Measurements from ENCODE around the gene EOLA2. TPM values are rescaled to one million over a fixed set of nuclear protein-coding genes. Genes with fewer than 3 reads are reported as not detected.
"Not testable (repeated sequence)": the region's sequence is repeated elsewhere in the genome, so short reads cannot be mapped to it uniquely, and the experiment has no call there.

Gene EOLA2
- 10 to 100 TPM; 40.8 to 41.5 TPM for total RNA-seq

- H3K36me3 Mint-ChIP-seq, result peaks cover 2% of the 10 kb centered on the region
- H3K9me3 Mint-ChIP-seq, result no peaks in the 10 kb centered on the region
- peaks cover 2% of the 10 kb centered on the region for H3K4me1 Mint-ChIP-seq
- POLR2A ChIA-PET, result interaction anchor here (0.8 to 3.0 kb wide), 6 partner anchors 22 to 755 kb away, joined by 3 to 19 read pairs (median 4); partner anchors contain the start of genes EOLA1, IDS and MTMR1
- H3K4me3 Mint-ChIP-seq, result peak within 1 kb of the TSS; percentile 98
- peak; percentile 81 for DNase-seq
- peak; percentile 52 for ATAC-seq (ENCODE audit: low read depth)
- H3K27ac Mint-ChIP-seq, result peak within 1 kb of the TSS; percentile 100
- H3K27me3 Mint-ChIP-seq, result no peaks in the 10 kb centered on the region
Measured at GRCh38 chrX:149938427-149938880, at the start of gene EOLA2. Gene EOLA2 (minus strand): TSS chrX:149938491. CDS start chrX:149933874, 4,617 bp downstream.

GRCh38 chrX:149987613-149988012 is 49.3 kb upstream of the EOLA2 start:
- no peaks in the 10 kb centered on the region for H3K9me3 Mint-ChIP-seq
- DNase-seq (no peak), ATAC-seq (ENCODE audit: low read depth) (no peak)
- no peaks in the 10 kb centered on the region for H3K4me1 Mint-ChIP-seq
- H3K36me3 Mint-ChIP-seq, result no peaks in the 10 kb centered on the region
- H3K27ac Mint-ChIP-seq, result no peak overlapping the region
- H3K4me3 Mint-ChIP-seq, result no peak overlapping the region
- POLR2A ChIA-PET, result no interaction called here
- no peaks in the 10 kb centered on the region for H3K27me3 Mint-ChIP-seq

- Mint-ChIP-seq H3K4me3 (no peak overlapping the region), H3K36me3 (no peaks in the 10 kb centered on the region), H3K27ac (no peak overlapping the region), H3K27me3 (no peaks in the 10 kb centered on the region), H3K9me3 (no peaks in the 10 kb centered on the region), H3K4me1 (no peaks in the 10 kb centered on the region)
- ATAC-seq (ENCODE audit: low read depth) (no peak), DNase-seq (no peak)
- POLR2A ChIA-PET, result no interaction called here
Measured at GRCh38 chrX:149984411-149984810, 46.1 kb upstream of the EOLA2 start.

GRCh38 chrX:149982310-149982709 is 44.0 kb upstream of the EOLA2 start:
- no peak overlapping the region for H3K27ac Mint-ChIP-seq
- POLR2A ChIA-PET, result no interaction called here
- H3K9me3 Mint-ChIP-seq, result no peaks in the 10 kb centered on the region
- no peaks in the 10 kb centered on the region for H3K36me3 Mint-ChIP-seq
- no peak for ATAC-seq (ENCODE audit: low read depth)
- no peaks in the 10 kb centered on the region for H3K4me1 Mint-ChIP-seq
- no peak for DNase-seq
- no peaks in the 10 kb centered on the region for H3K27me3 Mint-ChIP-seq
- H3K4me3 Mint-ChIP-seq, result no peak overlapping the region

GRCh38 chrX:149979126-149979644 is 40.9 kb upstream of the EOLA2 start:
- no peak for ATAC-seq (ENCODE audit: low read depth)
- Mint-ChIP-seq H3K4me1 (no peaks in the 10 kb centered on the region), H3K9me3 (no peaks in the 10 kb centered on the region), H3K27ac (no peak overlapping the region), H3K36me3 (no peaks in the 10 kb centered on the region), H3K27me3 (no peaks in the 10 kb centered on the region), H3K4me3 (no peak overlapping the region)
- POLR2A ChIA-PET, result no interaction called here
- no peak for DNase-seq

GRCh38 chrX:149962859-149963757 is 24.8 kb upstream of the EOLA2 start:
- ATAC-seq (ENCODE audit: low read depth), result peak; percentile 45
- Mint-ChIP-seq H3K27ac (no peak overlapping the region), H3K4me3 (no peak overlapping the region), H3K36me3 (peaks cover 5% of the 10 kb centered on the region), H3K4me1 (no peaks in the 10 kb centered on the region), H3K9me3 (no peaks in the 10 kb centered on the region), H3K27me3 (no peaks in the 10 kb centered on the region)
- no peak for DNase-seq
- POLR2A ChIA-PET, result no interaction called here

GRCh38 chrX:149962010-149962409 is 23.7 kb upstream of the EOLA2 start:
- Mint-ChIP-seq H3K4me1 (no peaks in the 10 kb centered on the region), H3K9me3 (no peaks in the 10 kb centered on the region), H3K27me3 (no peaks in the 10 kb centered on the region), H3K36me3 (peaks cover 5% of the 10 kb centered on the region), H3K27ac (no peak overlapping the region), H3K4me3 (no peak overlapping the region)
- POLR2A ChIA-PET, result no interaction called here
- DNase-seq (no peak), ATAC-seq (ENCODE audit: low read depth) (no peak)

- Mint-ChIP-seq H3K36me3 (peaks cover 5% of the 10 kb centered on the region), H3K4me1 (no peaks in the 10 kb centered on the region), H3K27ac (no peak overlapping the region), H3K4me3 (no peak overlapping the region), H3K27me3 (no peaks in the 10 kb centered on the region), H3K9me3 (no peaks in the 10 kb centered on the region)
- no peak for ATAC-seq (ENCODE audit: low read depth)
- DNase-seq, result no peak
- POLR2A ChIA-PET, result interaction anchor here (0.5 kb wide), 1 partner anchor 732 kb away, joined by 4 read pairs; no protein-coding TSS in a partner anchor
Measured at GRCh38 chrX:149961572-149961971, 23.3 kb upstream of the EOLA2 start.

GRCh38 chrX:149950681-149951080 is 12.4 kb upstream of the EOLA2 start:
- no peak for ATAC-seq (ENCODE audit: low read depth)
- Mint-ChIP-seq H3K4me3 (no peak overlapping the region), H3K36me3 (peaks cover 1% of the 10 kb centered on the region), H3K4me1 (peaks cover 2% of the 10 kb centered on the region), H3K27me3 (no peaks in the 10 kb centered on the region), H3K27ac (no peak overlapping the region), H3K9me3 (no peaks in the 10 kb centered on the region)
- no peak for DNase-seq
- POLR2A ChIA-PET, result no interaction called here

GRCh38 chrX:149949743-149950436 is 11.6 kb upstream of the EOLA2 start:
- no peaks in the 10 kb centered on the region for H3K9me3 Mint-ChIP-seq
- ATAC-seq (ENCODE audit: low read depth), result no peak
- no peaks in the 10 kb centered on the region for H3K36me3 Mint-ChIP-seq
- POLR2A ChIA-PET, result no interaction called here
- H3K27ac Mint-ChIP-seq, result no peak overlapping the region
- DNase-seq, result no peak
- H3K4me3 Mint-ChIP-seq, result no peak overlapping the region
- no peaks in the 10 kb centered on the region for H3K27me3 Mint-ChIP-seq
- H3K4me1 Mint-ChIP-seq, result peaks cover 2% of the 10 kb centered on the region

- ATAC-seq (ENCODE audit: low read depth) (no peak), DNase-seq (no peak)
- Mint-ChIP-seq H3K27ac (no peak overlapping the region), H3K9me3 (no peaks in the 10 kb centered on the region), H3K27me3 (no peaks in the 10 kb centered on the region), H3K4me3 (no peak overlapping the region), H3K4me1 (no peaks in the 10 kb centered on the region), H3K36me3 (no peaks in the 10 kb centered on the region)
- POLR2A ChIA-PET, result no interaction called here
Measured at GRCh38 chrX:149948016-149948415, 9.7 kb upstream of the EOLA2 start.

- H3K27ac Mint-ChIP-seq; DNase-seq; H3K9me3 Mint-ChIP-seq; H3K4me3 Mint-ChIP-seq; H3K27me3 Mint-ChIP-seq; H3K4me1 Mint-ChIP-seq; POLR2A ChIA-PET; H3K36me3 Mint-ChIP-seq; ATAC-seq (ENCODE audit: low read depth): not testable (repeated sequence)
Measured at GRCh38 chrX:149946932-149947331, 8.6 kb upstream of the EOLA2 start.

- H3K4me3 Mint-ChIP-seq; H3K27ac Mint-ChIP-seq; H3K27me3 Mint-ChIP-seq; H3K9me3 Mint-ChIP-seq; ATAC-seq (ENCODE audit: low read depth); POLR2A ChIA-PET; DNase-seq; H3K4me1 Mint-ChIP-seq; H3K36me3 Mint-ChIP-seq: not testable (repeated sequence)
Measured at GRCh38 chrX:149945820-149946219, 7.5 kb upstream of the EOLA2 start.
